Activated naive CD8-positive, alpha-beta T cell treated with anti-CD3 and anti-CD28 coated beads, Interleukin-2, amount 10 ng/mL, durations not matched to agents 7 days and 5 days (primary cell): ENCODE data around the gene SDS. TPM values are rescaled to one million over a fixed set of nuclear protein-coding genes. Genes with fewer than 3 reads are reported as not detected.

Source experiments
- ATAC-seq: fragments of 150-1000 bp; cut with Tn5 transposase; one replicate; pipeline ENCODE4 v1.10.0; 2021; ENCODE audit warnings: low read depth, moderate library complexity
- POLR2A ChIA-PET: fragments of 350-600 bp; sonication (Branson Sonifier 250); formaldehyde crosslinking; loops from one replicate; lab custom pipeline; 2021; ENCODE audit warnings: antibody characterized with exemption; lab: Charles Lee
- DNase-seq: peaks from one replicate; pipeline ENCODE4 v3.0.0; 2021
- H3K27ac Mint-ChIP-seq: one replicate; pipeline ENCODE4 v1.8.0; 2022; ENCODE audit warnings: mild to moderate bottlenecking, mixed read lengths
- H3K27me3 Mint-ChIP-seq: one replicate; pipeline ENCODE4 v1.8.0; 2022; ENCODE audit warnings: mild to moderate bottlenecking, moderate library complexity, mixed read lengths
- H3K36me3 Mint-ChIP-seq: one replicate; pipeline ENCODE4 v1.8.0; 2021; ENCODE audit warnings: mild to moderate bottlenecking, mixed read lengths
- H3K4me1 Mint-ChIP-seq: one replicate; pipeline ENCODE4 v1.8.0; 2021; ENCODE audit warnings: mixed read lengths
- H3K4me3 Mint-ChIP-seq: one replicate; pipeline ENCODE4 v1.8.0; 2022; ENCODE audit warnings: mild to moderate bottlenecking, moderate library complexity, mixed read lengths
- H3K9me3 Mint-ChIP-seq: one replicate; pipeline ENCODE4 v1.8.0; 2021; ENCODE audit warnings: mixed read lengths
- total RNA-seq, 2 experiments: library from RNA; stranded (reverse); gene quantifications; one replicate each; pipeline ENCODE4 v1.2.3, GENCODE V29; 2021

Gene SDS
- total RNA-seq, 2 experiments from 2014 or later = 0.36 to 0.60 TPM

DNA sequence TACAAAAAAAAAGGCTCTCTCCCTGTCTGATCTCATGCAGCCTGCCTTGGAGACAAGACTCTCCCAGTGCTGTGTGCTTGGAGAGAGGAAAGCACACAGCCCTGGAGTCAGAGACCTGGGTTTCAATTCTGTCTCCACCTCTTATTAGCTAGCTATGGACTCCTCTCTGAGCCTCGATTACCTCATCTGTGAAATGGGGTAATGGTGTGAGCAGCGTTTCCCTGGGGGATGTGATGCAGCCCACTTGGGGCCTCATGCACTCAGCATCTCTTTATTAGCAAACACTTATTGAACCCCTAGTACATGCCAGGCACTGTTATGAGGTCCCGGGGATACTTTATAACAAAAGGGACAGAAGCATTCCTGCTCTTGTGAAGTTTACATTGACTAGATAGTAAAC lies 12.5 kb downstream of the SDS start:
- Mint-ChIP-seq H3K4me3 (no peak overlapping the region), H3K9me3 (no peaks in the 10 kb centered on the region), H3K27me3 (no peaks in the 10 kb centered on the region), H3K4me1 (no peaks in the 10 kb centered on the region), H3K27ac (no peak overlapping the region), H3K36me3 (no peaks in the 10 kb centered on the region)
- POLR2A ChIA-PET = no interaction called here
- ATAC-seq = no peak
- no peak for DNase-seq

DNA sequence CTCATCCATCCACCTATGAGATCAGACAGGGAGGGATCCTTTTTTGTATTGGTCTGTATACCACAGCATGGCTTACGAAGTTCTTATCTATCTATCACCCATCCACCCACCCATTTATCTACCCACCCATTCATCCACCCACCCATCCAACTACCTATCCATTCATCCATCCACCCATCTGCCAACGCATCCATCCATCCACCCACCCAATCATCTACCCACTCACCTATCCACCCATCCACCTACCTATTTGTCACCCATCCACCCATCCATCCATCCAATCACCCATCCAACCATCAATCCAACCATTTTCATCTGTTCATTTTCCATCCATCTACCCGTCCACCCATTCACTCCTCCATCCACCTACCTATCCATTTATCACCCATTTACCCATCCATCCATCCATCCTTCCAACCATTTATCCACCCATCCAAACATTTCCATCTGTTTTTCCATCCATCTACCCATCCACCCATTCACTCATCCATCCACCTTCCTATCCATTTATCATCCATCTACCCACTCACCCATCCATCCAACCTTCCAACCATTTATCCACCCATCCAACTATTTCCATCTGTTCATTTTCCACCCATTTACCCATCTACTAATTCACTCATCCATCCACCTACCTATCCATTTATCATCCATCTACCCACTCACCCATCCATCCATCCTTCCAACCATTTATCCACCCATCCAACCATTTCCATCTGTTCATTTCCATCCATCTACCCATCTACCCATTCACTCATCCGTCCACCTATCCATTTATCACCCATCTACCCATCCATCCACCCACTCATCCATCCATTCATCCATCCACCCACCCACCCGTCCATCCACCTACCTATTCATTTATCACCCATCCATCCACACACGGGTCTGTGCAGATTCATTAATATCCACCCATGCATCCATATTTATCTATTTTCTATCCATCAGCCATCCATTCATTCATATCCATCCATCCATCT lies 13.3 kb downstream of the SDS start:
- H3K36me3 Mint-ChIP-seq = no peaks in the 10 kb centered on the region
- POLR2A ChIA-PET = no interaction called here
- no peaks in the 10 kb centered on the region for H3K9me3 Mint-ChIP-seq
- no peaks in the 10 kb centered on the region for H3K4me1 Mint-ChIP-seq
- DNase-seq = no peak
- no peaks in the 10 kb centered on the region for H3K27me3 Mint-ChIP-seq
- no peak for ATAC-seq
- H3K4me3 Mint-ChIP-seq = no peak overlapping the region
- H3K27ac Mint-ChIP-seq = no peak overlapping the region

DNA sequence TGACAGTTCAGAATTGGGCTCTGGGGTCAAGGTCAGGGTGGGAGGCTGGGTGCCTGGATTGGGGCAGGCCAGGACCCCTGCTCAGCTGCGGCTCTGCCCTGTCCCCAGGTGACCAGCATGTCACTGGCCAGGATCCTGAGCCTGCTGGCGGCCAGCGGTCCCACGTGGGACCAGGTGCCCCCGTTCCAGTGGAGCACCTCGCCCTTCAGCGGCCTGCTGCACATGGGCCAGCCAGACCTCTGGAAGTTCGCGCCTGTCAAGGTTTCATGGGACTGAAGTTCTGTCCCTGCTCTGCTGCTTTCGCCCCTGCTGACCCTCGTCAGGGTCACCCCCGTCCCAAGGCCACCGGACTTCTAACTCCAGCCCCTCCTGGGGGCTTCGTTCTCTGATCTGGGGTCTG lies 15.3 kb downstream of the SDS start:
- DNase-seq (no peak), ATAC-seq (no peak)
- H3K27ac Mint-ChIP-seq = no peak overlapping the region
- H3K4me1 Mint-ChIP-seq = no peaks in the 10 kb centered on the region
- H3K27me3 Mint-ChIP-seq = no peaks in the 10 kb centered on the region
- no peak overlapping the region for H3K4me3 Mint-ChIP-seq
- H3K9me3 Mint-ChIP-seq = no peaks in the 10 kb centered on the region
- POLR2A ChIA-PET = no interaction called here
- H3K36me3 Mint-ChIP-seq = peaks cover 4% of the 10 kb centered on the region

DNA sequence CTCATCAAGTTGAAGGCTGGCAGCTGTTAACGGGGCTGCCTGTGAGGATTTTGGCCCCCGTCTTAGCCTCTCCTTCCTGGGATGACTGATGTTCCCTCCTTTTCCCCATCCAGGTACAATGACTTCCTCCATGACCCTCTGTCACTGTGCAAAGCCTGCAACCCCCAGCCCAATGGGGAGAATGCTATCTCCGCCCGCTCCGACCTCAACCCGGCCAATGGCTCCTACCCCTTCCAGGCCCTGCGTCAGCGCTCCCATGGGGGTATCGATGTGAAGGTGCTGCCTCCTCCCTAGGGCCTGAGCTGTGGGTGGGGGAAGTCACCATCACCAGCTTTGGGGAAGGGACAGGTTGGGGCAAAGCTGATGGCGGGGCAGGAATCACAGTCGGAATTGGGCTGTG lies 16.1 kb downstream of the SDS start:
- no peak for DNase-seq
- POLR2A ChIA-PET = no interaction called here
- no peak for ATAC-seq
- no peaks in the 10 kb centered on the region for H3K27me3 Mint-ChIP-seq
- no peaks in the 10 kb centered on the region for H3K4me1 Mint-ChIP-seq
- H3K9me3 Mint-ChIP-seq = no peaks in the 10 kb centered on the region
- no peak overlapping the region for H3K4me3 Mint-ChIP-seq
- H3K27ac Mint-ChIP-seq = no peak overlapping the region
- peaks cover 4% of the 10 kb centered on the region for H3K36me3 Mint-ChIP-seq

DNA sequence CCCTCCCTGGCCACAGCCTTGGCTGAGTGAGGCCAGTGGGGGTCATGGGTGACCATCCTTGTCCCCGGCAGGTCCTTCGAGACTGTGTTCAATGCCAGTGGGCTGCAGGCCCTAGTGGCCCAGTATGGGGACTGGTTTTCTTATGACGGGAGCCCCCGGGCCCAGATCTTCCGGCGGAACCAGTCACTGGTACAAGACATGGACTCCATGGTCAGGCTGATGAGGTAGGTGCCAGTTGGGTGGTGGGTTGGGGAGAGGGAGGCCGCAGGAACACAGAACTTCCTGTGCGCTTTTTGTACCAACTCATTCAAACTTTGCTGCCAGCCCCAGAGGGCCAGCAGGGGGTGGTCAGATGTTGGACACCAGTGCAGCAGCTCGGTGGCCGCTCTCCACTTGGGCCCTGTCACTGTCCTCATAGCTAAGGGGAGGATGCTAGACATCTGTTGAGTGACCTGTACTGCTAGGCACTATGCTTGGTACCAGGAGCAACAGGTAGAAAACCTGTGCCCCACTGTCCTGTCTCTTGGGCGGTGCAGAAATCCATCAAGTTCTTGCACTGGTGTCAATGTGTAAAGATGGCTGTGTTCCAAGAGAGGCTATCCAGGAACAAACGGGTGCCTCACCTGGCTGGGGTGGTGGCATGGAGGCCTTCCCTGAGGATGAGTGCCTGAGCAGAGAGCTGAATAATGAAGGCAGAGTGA lies 16.7 kb downstream of the SDS start:
- DNase-seq (no peak), ATAC-seq (no peak)
- POLR2A ChIA-PET = no interaction called here
- Mint-ChIP-seq H3K9me3 (no peaks in the 10 kb centered on the region), H3K36me3 (peaks cover 4% of the 10 kb centered on the region), H3K27me3 (no peaks in the 10 kb centered on the region), H3K4me3 (no peak overlapping the region), H3K27ac (no peak overlapping the region), H3K4me1 (no peaks in the 10 kb centered on the region)

DNA sequence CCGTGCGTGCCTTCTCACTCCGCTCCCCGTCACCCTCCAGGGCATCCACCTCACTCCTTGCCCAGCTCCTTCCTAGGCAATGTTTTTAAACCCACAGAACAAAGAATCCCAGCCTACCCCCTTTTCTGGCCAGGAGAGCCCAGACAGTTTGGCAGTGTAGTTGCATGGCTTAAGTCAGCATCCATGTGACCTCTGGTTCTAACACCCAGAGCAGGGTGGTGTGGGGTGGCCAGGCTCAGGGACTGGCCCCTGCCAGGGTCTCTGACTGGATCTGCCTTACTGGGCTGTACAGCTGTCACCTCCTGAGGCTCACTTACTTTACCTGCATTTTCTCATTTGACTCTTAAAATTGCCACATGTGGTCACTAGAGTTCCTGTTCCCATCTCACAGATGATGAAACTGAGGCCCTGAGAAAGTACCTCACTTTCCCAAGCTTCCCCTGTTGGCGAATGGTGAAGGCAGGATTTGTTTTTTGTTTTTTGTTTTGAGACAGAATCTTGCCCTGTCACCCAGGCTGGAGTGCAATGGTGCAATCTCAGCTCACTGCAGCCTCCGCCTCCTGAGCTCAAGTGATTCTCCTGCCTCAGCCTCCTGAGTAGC lies 18.3 kb downstream of the SDS start:
- DNase-seq = no peak
- no peak overlapping the region for H3K27ac Mint-ChIP-seq
- no peaks in the 10 kb centered on the region for H3K4me1 Mint-ChIP-seq
- no peaks in the 10 kb centered on the region for H3K27me3 Mint-ChIP-seq
- ATAC-seq = no peak
- POLR2A ChIA-PET = no interaction called here
- no peak overlapping the region for H3K4me3 Mint-ChIP-seq
- H3K9me3 Mint-ChIP-seq = no peaks in the 10 kb centered on the region
- H3K36me3 Mint-ChIP-seq = peaks cover 4% of the 10 kb centered on the region

DNA sequence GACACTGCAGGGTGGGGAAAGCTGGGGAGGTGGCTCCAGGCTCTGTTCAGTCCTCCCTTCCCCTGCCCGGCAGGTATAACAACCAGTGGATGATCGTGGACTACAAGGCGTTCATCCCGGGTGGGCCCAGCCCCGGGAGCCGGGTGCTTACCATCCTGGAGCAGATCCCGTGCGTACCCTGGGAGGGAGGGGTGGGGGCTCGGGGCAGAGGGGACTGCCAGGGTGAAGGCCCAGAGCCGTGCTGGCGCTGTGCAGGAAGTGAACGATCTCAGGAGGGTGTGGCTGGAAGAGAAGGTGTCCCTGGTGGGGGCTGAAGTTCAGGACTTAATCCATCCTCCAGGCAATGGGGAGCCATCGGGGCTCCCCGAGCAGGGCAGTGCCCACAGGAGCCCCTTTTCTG lies 18.9 kb downstream of the SDS start:
- POLR2A ChIA-PET = no interaction called here
- DNase-seq (no peak), ATAC-seq (no peak)
- Mint-ChIP-seq H3K27ac (no peak overlapping the region), H3K4me3 (no peak overlapping the region), H3K36me3 (peaks cover 4% of the 10 kb centered on the region), H3K9me3 (no peaks in the 10 kb centered on the region), H3K27me3 (no peaks in the 10 kb centered on the region), H3K4me1 (no peaks in the 10 kb centered on the region)

DNA sequence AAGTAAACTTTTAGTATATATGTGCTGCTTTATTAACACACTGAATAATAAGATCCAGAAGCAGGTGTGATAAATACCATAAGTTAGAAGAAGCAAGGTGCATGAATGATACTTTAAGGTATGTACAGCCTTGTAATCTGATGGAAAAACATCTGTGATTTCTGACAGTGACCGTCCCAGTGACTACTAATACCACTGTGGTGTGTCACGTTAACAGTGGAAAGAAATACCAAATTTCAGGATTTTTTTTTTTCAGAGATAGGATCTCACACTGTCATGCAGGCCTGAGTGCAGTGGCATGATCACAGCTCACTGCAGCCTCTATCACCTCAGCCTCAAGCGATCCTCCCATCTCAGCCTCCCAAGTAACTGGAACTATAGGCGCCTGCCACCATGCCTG lies 21.5 kb downstream of the SDS start:
- no peak overlapping the region for H3K27ac Mint-ChIP-seq
- H3K4me1 Mint-ChIP-seq = no peaks in the 10 kb centered on the region
- H3K4me3 Mint-ChIP-seq = no peak overlapping the region
- H3K9me3 Mint-ChIP-seq = no peaks in the 10 kb centered on the region
- ATAC-seq (no peak), DNase-seq (no peak)
- no peaks in the 10 kb centered on the region for H3K27me3 Mint-ChIP-seq
- peaks cover 6% of the 10 kb centered on the region for H3K36me3 Mint-ChIP-seq
- POLR2A ChIA-PET = no interaction called here

DNA sequence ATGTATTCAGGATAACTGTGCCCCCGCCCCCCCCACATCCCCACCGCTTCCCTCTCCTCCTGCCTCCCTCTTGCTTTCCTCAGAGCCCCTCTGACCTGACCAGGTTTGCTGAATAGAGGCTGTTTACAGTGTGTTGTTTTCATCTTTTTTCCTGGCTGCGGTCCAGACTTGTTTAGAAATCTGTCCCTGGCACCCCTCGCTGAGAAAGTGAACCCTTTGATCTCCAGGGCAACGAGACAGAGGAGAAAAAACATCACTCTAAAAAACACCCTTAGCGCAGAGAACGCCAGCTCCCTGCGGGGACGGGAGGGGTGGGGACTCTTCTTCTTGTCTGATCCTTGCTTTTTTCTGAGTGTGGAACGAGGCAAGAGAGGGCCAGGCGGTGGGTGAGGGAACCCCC lies 22.5 kb downstream of the SDS start:
- Mint-ChIP-seq H3K27ac (no peak overlapping the region), H3K27me3 (no peaks in the 10 kb centered on the region), H3K9me3 (no peaks in the 10 kb centered on the region), H3K36me3 (peaks cover 6% of the 10 kb centered on the region), H3K4me3 (no peak overlapping the region), H3K4me1 (no peaks in the 10 kb centered on the region)
- DNase-seq = no peak
- no peak for ATAC-seq
- POLR2A ChIA-PET = no interaction called here

DNA sequence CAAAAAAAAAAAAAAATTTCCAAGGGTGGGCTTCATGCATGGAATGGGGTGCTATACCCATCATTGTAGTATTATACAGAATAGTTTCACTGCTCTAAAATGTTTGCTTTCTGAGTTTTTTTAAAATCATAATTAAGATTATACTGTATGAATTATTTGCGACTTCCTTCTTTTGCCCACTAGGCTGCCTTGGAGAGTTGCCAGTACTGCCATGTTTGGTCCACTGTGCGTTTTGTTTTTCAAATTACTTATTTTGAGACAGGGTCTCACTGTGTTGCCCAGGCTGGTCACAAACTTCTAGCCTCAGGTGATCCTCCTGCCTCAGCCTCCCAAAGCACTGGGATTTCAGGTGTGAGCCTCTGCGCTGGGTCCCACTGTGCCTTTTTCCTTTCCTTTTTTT lies 25.4 kb downstream of the SDS start:
- no peaks in the 10 kb centered on the region for H3K27me3 Mint-ChIP-seq
- H3K9me3 Mint-ChIP-seq = no peaks in the 10 kb centered on the region
- no peaks in the 10 kb centered on the region for H3K4me1 Mint-ChIP-seq
- ATAC-seq (no peak), DNase-seq (no peak)
- no peak overlapping the region for H3K27ac Mint-ChIP-seq
- H3K36me3 Mint-ChIP-seq = peaks cover 13% of the 10 kb centered on the region
- POLR2A ChIA-PET = no interaction called here
- no peak overlapping the region for H3K4me3 Mint-ChIP-seq

DNA sequence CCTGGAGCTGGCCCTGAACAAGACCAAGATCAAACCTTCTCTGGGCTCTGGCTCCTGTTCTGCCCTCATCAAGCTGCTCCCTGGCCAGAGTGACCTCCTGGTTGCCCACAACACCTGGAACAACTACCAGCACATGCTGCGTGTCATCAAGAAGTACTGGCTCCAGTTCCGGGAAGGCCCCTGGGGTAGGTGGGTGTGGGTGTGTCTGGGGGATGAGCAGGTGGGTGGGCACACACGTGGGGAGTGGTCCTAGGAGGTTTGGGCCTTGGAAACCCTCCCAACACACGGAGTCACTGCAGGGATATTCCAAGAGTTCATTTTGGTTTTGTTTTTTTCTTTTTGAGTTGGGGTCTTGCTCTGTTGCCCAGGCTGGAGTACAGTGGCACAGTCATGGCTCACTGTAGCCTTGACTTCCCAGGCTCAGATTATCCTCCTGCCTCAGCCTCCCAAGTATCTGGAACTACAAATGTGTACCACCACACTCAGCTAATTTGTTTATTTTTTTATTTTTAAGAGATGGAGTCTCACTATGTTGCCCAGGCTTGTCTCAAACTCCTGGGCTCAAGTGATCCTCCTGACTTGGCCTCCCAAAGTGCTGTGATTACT lies 28.8 kb downstream of the SDS start:
- POLR2A ChIA-PET = no interaction called here
- Mint-ChIP-seq H3K4me3 (no peak overlapping the region), H3K4me1 (peaks cover 6% of the 10 kb centered on the region), H3K27ac (no peak overlapping the region), H3K27me3 (no peaks in the 10 kb centered on the region), H3K9me3 (no peaks in the 10 kb centered on the region), H3K36me3 (peaks cover 14% of the 10 kb centered on the region)
- ATAC-seq = no peak
- DNase-seq = no peak

DNA sequence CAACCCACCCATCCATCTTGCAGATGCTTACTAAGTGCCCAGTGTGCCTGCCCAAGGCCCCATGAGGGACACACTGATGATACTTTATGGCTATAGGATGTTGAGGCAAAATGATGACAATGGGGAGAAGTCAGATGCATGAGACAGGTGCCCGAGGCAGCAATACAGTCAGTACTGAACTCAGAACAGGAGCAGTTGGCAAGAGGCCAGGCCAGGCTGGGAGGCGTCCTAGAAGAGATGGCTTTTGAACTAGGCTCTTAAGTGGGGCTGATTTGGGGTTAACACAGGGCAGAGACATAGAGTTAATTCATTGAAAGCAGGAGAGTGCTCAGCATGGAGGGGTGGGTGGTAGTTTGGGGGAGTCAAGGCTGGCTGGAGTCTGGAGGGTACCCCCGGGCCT lies 29.7 kb downstream of the SDS start:
- no peaks in the 10 kb centered on the region for H3K9me3 Mint-ChIP-seq
- no peaks in the 10 kb centered on the region for H3K27me3 Mint-ChIP-seq
- POLR2A ChIA-PET = no interaction called here
- no peak overlapping the region for H3K27ac Mint-ChIP-seq
- DNase-seq (no peak), ATAC-seq (no peak)
- H3K4me1 Mint-ChIP-seq = peaks cover 6% of the 10 kb centered on the region
- H3K36me3 Mint-ChIP-seq = peaks cover 14% of the 10 kb centered on the region
- H3K4me3 Mint-ChIP-seq = no peak overlapping the region

DNA sequence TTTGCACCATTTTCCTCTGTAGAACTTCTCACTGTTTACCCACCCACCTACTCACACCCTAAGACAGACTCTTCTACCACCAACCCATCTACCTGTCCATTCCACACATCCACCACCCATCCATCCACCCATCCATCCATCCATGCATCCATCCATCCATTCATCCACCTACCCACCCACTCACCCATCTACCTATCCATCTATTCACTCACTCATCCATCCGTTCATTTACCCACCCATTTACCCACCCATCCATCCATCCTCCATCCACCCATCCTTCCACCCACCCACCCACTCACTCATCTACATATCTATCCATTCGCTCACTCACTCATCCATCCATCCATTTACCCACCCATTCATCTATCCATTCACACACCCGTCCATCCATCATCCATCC lies 30.2 kb downstream of the SDS start:
- DNase-seq (no peak), ATAC-seq (no peak)
- peaks cover 14% of the 10 kb centered on the region for H3K36me3 Mint-ChIP-seq
- H3K9me3 Mint-ChIP-seq = no peaks in the 10 kb centered on the region
- POLR2A ChIA-PET = no interaction called here
- no peak overlapping the region for H3K4me3 Mint-ChIP-seq
- H3K4me1 Mint-ChIP-seq = peaks cover 6% of the 10 kb centered on the region
- no peak overlapping the region for H3K27ac Mint-ChIP-seq
- H3K27me3 Mint-ChIP-seq = no peaks in the 10 kb centered on the region
